ENCODE measurements around the gene XXYLT1. TPM values are rescaled to one million over a fixed set of nuclear protein-coding genes. Genes with fewer than 3 reads are reported as not detected.

XXYLT1 gene
- total and polyA plus RNA-seq, 9 of the 15 experiments (the other 6 are each of a cell fraction or from before 2014, with no cell fraction given), result 1.9 to 18.9 (median 15.0) TPM

DNA sequence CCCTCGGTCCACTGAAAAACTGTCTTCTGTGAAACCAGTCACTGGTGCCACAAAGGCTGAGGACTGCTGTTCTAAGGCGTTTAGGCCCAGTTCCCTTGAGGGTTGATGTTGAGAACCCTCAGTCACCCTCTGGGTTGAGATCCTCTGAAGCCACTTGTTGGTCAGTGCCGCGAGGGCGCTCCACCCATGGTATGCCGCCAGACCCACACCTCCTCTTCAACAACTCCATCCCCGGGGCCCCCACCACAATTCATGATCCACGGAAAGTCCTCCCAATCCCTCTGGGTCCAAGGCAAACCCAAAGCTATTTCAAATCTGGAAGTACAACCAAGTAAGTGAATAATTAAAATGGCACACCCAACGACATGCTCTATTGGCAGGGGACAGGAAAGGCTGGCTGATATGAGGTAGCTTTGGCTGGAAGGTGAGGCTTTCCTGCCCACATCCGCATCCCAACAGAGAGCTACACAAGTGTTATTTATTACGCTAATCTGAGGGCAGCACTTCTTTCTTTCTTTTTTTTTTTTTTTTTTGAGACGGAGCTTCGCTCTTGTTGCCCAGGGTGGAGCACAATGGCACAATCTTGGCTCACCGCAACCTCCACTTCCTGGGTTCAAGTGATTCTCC, 58.1 kb downstream of the XXYLT1 start:
- POLR2A ChIA-PET, result interaction anchor here (0.9 to 1.2 kb wide), 3 partner anchors 9 to 14 kb away, joined by 3 to 4 read pairs (median 4); no protein-coding TSS in a partner anchor
- H4K20me1 ChIP-seq (replicated peaks; ENCODE audit: control insufficient read depth, insufficient read depth, low read length), result no peaks in the 10 kb centered on the region

More for the DNA sequence above, 58.1 kb downstream of the XXYLT1 start:
- peaks cover 22% of the 10 kb centered on the region for H3K79me2 ChIP-seq (ENCODE audit: control insufficient read depth, insufficient read depth, low read length)
- H2AFZ ChIP-seq (ENCODE audit: low read depth, low read length), result no peak overlapping the region
- in situ Hi-C loops (cut with MboI), result no loop called here
- H3K4me1 ChIP-seq (replicated peaks in 1 of 2; ENCODE audit: control insufficient read depth in 2 of 2, insufficient read depth in 2 of 2, low read length in 2 of 2), result peaks cover 21 to 22% of the 10 kb centered on the region in 2 experiments
- H3K27ac ChIP-seq (ENCODE audit: extremely low read depth, low read depth, low read length), result no peak overlapping the region
- intact Hi-C loops (cut with micrococcal nuclease), result no loop called here
- no peaks in the 10 kb centered on the region for H3K36me3 ChIP-seq (ENCODE audit: control insufficient read depth, insufficient read depth, low read length)
- ATAC-seq, result no peak
- no peaks in the 10 kb centered on the region for H3K27me3 ChIP-seq (ENCODE audit: control insufficient read depth in 2 of 2, insufficient read depth in 2 of 2, low read length in 2 of 2)
- H3K4me3 ChIP-seq, result no peak overlapping the region
- 88% methylated on average over 11 of the region's 14 CpGs for WGBS (ENCODE audit: insufficient coverage, low coverage, missing lambda C conversion rate)
- FAIRE-seq, result no peak
- no TSS peak for BruUV-seq (replicated peaks)
- H3K9me3 ChIP-seq (replicated peaks; ENCODE audit: control insufficient read depth, insufficient read depth, low read depth, low read length), result no peaks in the 10 kb centered on the region
- CTCF ChIA-PET (ENCODE audit: low intra/inter-chr PET ratio), result no interaction called here
- H3K9me1 ChIP-seq (ENCODE audit: control insufficient read depth, insufficient read depth, low read length), result no peaks in the 10 kb centered on the region
- TF ChIP-seq ETV1 (tag; conservative IDR thresholded peaks at IDR 0.05; ENCODE audit: low read depth) (no peak), TSC22D4 (tag; IDR thresholded peaks at IDR 0.05) (no peak), ZZZ3 (IDR thresholded peaks at IDR 0.05) (no peak), STAT5B (CRISPR knock-in tag; IDR thresholded peaks at IDR 0.05) (no peak)
- TF ChIP-seq, protein P1, sequence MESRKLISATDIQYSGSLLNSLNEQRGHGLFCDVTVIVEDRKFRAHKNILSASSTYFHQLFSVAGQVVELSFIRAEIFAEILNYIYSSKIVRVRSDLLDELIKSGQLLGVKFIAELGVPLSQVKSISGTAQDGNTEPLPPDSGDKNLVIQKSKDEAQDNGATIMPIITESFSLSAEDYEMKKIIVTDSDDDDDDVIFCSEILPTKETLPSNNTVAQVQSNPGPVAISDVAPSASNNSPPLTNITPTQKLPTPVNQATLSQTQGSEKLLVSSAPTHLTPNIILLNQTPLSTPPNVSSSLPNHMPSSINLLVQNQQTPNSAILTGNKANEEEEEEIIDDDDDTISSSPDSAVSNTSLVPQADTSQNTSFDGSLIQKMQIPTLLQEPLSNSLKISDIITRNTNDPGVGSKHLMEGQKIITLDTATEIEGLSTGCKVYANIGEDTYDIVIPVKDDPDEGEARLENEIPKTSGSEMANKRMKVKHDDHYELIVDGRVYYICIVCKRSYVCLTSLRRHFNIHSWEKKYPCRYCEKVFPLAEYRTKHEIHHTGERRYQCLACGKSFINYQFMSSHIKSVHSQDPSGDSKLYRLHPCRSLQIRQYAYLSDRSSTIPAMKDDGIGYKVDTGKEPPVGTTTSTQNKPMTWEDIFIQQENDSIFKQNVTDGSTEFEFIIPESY (CRISPR knock-in tag; IDR thresholded peaks at IDR 0.05), result 0 out of 2 replicates have a peak, but pooled peaks have one; percentile 38
- no peak overlapping the region for H3K9ac ChIP-seq (ENCODE audit: insufficient read depth in 1 of 2, low read depth in 2 of 2, low read length in 2 of 2)
- H3K4me2 ChIP-seq (ENCODE audit: insufficient read depth, low read length), result no peak overlapping the region
- DNase-seq (ENCODE audit: extremely low read depth in 1 of 4, low spot score in 3 of 4), result no peak

All from K562 (cell line).